PC-9 (cell line): Measurements from ENCODE around the gene HOXC6.

ENCODE experiments used
- CTCF ChIP-seq: fragments of 200-600 bp; sonication (generic); conservative IDR thresholded peaks from 2 replicates; pipeline ENCODE4 v1.6.1; 2017; ENCODE audit warnings: mixed run types, antibody characterized with exemption, mild to moderate bottlenecking, moderate library complexity
- EZH2 ChIP-seq: fragments of 200-600 bp; sonication (generic); IDR thresholded peaks from 2 replicates; pipeline ENCODE4 v1.8.0; 2017; ENCODE audit warnings: antibody characterized with exemption, low read depth

GRCh38 chr12:54002915-54003389 is 25.3 kb upstream of the HOXC6 start:
- TF ChIP-seq CTCF (no peak), EZH2 (no peak)
